HepG2 (cell line): ENCODE results near the gene RASSF4. TPM values are rescaled to one million over a fixed set of nuclear protein-coding genes. Genes with fewer than 3 reads are reported as not detected.

Experiments
- CBX1 ChIP-seq: IDR thresholded peaks from one replicate; pipeline ENCODE4 v1.6.1; 2016; ENCODE audit warnings: antibody characterized with exemption, low read depth
- CEBPG ChIP-seq: IDR thresholded peaks from 2 replicates; pipeline ENCODE4 v1.6.1; 2016
- EP300 ChIP-seq, 3 experiments: sonication (generic) in 1 of 3; formaldehyde crosslinking in 1 of 3; IDR thresholded peaks; 2 replicates each; pipeline versions ENCODE4 v1.5.1 to v1.6.1; 2011 to 2020; ENCODE audit warnings: low read depth in 2 of 3, low read length in 2 of 3, borderline replicate concordance in 1 of 3, improper control_type of control experiment in 1 of 3, mild to moderate bottlenecking in 1 of 3, missing genetic modification reagents in 1 of 3, moderate library complexity in 1 of 3
- FLYWCH1 ChIP-seq: sonication (generic); formaldehyde crosslinking; IDR thresholded peaks from 2 replicates; pipeline ENCODE4 v1.8.1; 2023; ENCODE audit warnings: mild to moderate bottlenecking, missing genetic modification reagents
- HOXA3 ChIP-seq: sonication (generic); formaldehyde crosslinking; IDR thresholded peaks from 2 replicates; pipeline ENCODE4 v1.5.0; 2020; ENCODE audit warnings: missing genetic modification reagents
- KDM1A ChIP-seq: IDR thresholded peaks from 2 replicates; pipeline ENCODE4 v1.6.1; 2016; ENCODE audit warnings: missing compliant biosample characterization
- NRL ChIP-seq: sonication (generic); formaldehyde crosslinking; IDR thresholded peaks from 2 replicates; pipeline ENCODE4 v1.5.0; 2020; ENCODE audit warnings: missing genetic modification reagents, mild to moderate bottlenecking, moderate library complexity, borderline replicate concordance
- PRPF4 ChIP-seq: fragments of 200-400 bp; formaldehyde crosslinking; IDR thresholded peaks from 2 replicates; pipeline ENCODE4 v1.6.1; 2016; ENCODE audit warnings: low read length, low read depth; ENCODE audit not compliant: poor library complexity, severe bottlenecking
- SMAD9 ChIP-seq: sonication (generic); formaldehyde crosslinking; IDR thresholded peaks from 2 replicates; pipeline ENCODE4 v1.5.1; 2020; ENCODE audit warnings: mild to moderate bottlenecking, missing genetic modification reagents
- SRF ChIP-seq: IDR thresholded peaks from 2 replicates; pipeline ENCODE4 v1.6.1; 2011; ENCODE audit warnings: mild to moderate bottlenecking, low read depth, low read length, moderate library complexity
- ZFP36L2 ChIP-seq: sonication (generic); formaldehyde crosslinking; IDR thresholded peaks from 2 replicates; pipeline ENCODE4 v1.4.0; 2020; ENCODE audit warnings: missing genetic modification reagents
- ZNF17 ChIP-seq: sonication (generic); formaldehyde crosslinking; IDR thresholded peaks from 2 replicates; pipeline ENCODE4 v1.5.0; 2020; ENCODE audit warnings: mild to moderate bottlenecking, missing genetic modification reagents
- ZNF30 ChIP-seq: sonication (generic); formaldehyde crosslinking; IDR thresholded peaks from 2 replicates; pipeline ENCODE4 v1.5.0; 2020; ENCODE audit warnings: mild to moderate bottlenecking, missing genetic modification reagents
- ZNF33A ChIP-seq: sonication (generic); formaldehyde crosslinking; IDR thresholded peaks from 2 replicates; pipeline ENCODE4 v1.5.1; 2020; ENCODE audit warnings: missing genetic modification reagents, mild to moderate bottlenecking, moderate library complexity, borderline replicate concordance
- ZNF501 ChIP-seq: sonication (generic); formaldehyde crosslinking; IDR thresholded peaks from 2 replicates; pipeline ENCODE4 v1.5.1; 2020; ENCODE audit warnings: mild to moderate bottlenecking, moderate library complexity, missing genetic modification reagents
- ZNF558 ChIP-seq: sonication (generic); formaldehyde crosslinking; IDR thresholded peaks from 2 replicates; pipeline ENCODE4 v1.9.0; 2022; ENCODE audit warnings: mild to moderate bottlenecking, missing genetic modification reagents, borderline replicate concordance
- ZNF598 ChIP-seq: sonication (generic); formaldehyde crosslinking; IDR thresholded peaks from 2 replicates; pipeline ENCODE4 v1.5.1; 2020; ENCODE audit warnings: mild to moderate bottlenecking, missing genetic modification reagents, borderline replicate concordance
- ZNF607 ChIP-seq: sonication (generic); formaldehyde crosslinking; IDR thresholded peaks from 2 replicates; pipeline ENCODE4 v1.5.1; 2020; ENCODE audit warnings: missing genetic modification reagents, mild to moderate bottlenecking, borderline replicate concordance
- ZNF713 ChIP-seq: sonication (generic); formaldehyde crosslinking; IDR thresholded peaks from 2 replicates; pipeline ENCODE4 v1.4.0; 2020; ENCODE audit warnings: mild to moderate bottlenecking, missing genetic modification reagents
- polyA plus RNA-seq, 8 experiments: library from polyadenylated mRNA; depleted of rRNA in 3 of 8; stranded (reverse) in 7 of 8; unstranded in 1 of 8; fragments of >200 nt; fragmentation: Illumina TruSeq in 4 of 8; extraction: Trizol in 4 of 8; gene quantifications; 2 replicates each; pipeline versions ENCODE4 v1.2.1 to v1.2.3, GENCODE V29; 2011 to 2016; ENCODE audit warnings: low read depth in 4 of 8, missing spikeins in 1 of 8, mixed read lengths in 1 of 8; ENCODE audit not compliant: insufficient read depth in 1 of 8
- total RNA-seq, 5 experiments: library from RNA; depleted of rRNA; stranded (reverse); fragments of >200 nt; fragmentation: Illumina TruSeq; extraction: Trizol; gene quantifications; 2 replicates each; pipeline ENCODE4 v1.2.3, GENCODE V29; 2016; ENCODE audit warnings: low read depth in 1 of 5
- TF ChIP-seq, protein P1 (sequence below): sonication (generic); formaldehyde crosslinking; IDR thresholded peaks from 2 replicates; pipeline ENCODE4 v1.5.0; 2020; ENCODE audit warnings: missing genetic modification reagents, mild to moderate bottlenecking, borderline replicate concordance
- TF ChIP-seq, protein P2 (sequence below): sonication (generic); formaldehyde crosslinking; IDR thresholded peaks from 2 replicates; pipeline ENCODE4 v1.5.1; 2020; ENCODE audit warnings: mild to moderate bottlenecking, missing genetic modification reagents, borderline replicate concordance
- TF ChIP-seq, protein P3 (sequence below): sonication (generic); formaldehyde crosslinking; IDR thresholded peaks from 2 replicates; pipeline ENCODE4 v1.4.0; 2020; ENCODE audit warnings: missing genetic modification reagents

Gene RASSF4
- total and polyA plus RNA-seq, 2 of the 13 experiments (the other 11 are each of a cell fraction or from before 2014, with no cell fraction given) = 34.0 to 51.7 TPM

DNA sequence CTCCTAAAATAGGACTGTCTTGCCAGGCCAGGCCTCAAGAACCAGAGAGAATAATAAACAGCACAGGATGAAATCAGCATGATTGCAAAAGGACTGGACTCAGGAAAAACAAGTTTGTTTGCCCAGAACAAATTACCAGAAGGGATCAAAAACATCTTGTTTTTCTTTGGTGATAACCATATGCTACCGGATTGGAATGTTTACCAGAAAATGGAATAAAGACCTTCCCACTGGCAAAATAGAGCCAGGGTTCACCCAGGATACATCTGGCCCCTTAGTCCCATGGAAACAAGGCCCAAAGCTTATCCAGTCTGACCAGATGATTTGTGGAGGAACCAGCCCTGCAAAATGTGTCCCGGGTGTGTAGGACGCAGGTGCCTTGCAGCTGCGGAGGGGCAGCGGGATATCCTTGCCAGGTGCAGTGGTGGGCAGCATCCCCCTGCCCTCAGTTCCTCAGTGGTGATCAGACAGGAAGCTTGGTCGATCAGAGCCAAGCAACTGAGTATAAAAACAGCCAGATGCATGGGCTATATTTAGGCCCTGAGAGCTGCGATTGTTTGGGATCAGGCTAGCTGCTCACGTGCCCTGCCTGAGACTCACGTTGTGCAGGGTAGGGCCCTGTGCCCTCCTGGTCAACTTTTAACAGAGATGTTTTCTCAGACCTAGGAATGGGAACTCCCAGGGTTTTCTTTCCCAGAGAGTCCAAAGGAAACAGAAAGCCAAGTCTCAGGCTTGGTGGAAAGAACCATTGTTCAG is 36.5 kb downstream of the RASSF4 start (continued):
- TF ChIP-seq HOXA3 (CRISPR knock-in tag) (peak; percentile 13; the same call in 1 of the 2 replicates), NRL (CRISPR knock-in tag) (peak; percentile 62; the same call in 1 of the 2 replicates), ZNF598 (CRISPR knock-in tag) (no peak), ZNF713 (no peak), SMAD9 (no peak), ZNF607 (CRISPR knock-in tag) (peak; percentile 84; the same call in 1 of the 2 replicates), ZNF558 (CRISPR knock-in tag) (no peak), SRF (no peak), ZNF30 (no peak), ZFP36L2 (CRISPR knock-in tag) (no peak), FLYWCH1 (no peak), ZNF33A (no peak), CBX1 (no peak), CEBPG (peak; percentile 90), ZNF17 (CRISPR knock-in tag) (no peak), ZNF501 (CRISPR knock-in tag) (peak; percentile 84), PRPF4 (no peak), EP300 (IDR thresholded peaks at IDR 0.05; ENCODE audit: low read depth in 2 of 2, low read length in 2 of 2) (peak in 1 of 2 experiments; percentile 98; a peak in 2 of 4 replicates), EP300 (CRISPR knock-in tag; IDR thresholded peaks at IDR 0.05; ENCODE audit: borderline replicate concordance) (peak; percentile 98), KDM1A (CRISPR knock-in tag) (no peak)
- TF ChIP-seq, protein P1, sequence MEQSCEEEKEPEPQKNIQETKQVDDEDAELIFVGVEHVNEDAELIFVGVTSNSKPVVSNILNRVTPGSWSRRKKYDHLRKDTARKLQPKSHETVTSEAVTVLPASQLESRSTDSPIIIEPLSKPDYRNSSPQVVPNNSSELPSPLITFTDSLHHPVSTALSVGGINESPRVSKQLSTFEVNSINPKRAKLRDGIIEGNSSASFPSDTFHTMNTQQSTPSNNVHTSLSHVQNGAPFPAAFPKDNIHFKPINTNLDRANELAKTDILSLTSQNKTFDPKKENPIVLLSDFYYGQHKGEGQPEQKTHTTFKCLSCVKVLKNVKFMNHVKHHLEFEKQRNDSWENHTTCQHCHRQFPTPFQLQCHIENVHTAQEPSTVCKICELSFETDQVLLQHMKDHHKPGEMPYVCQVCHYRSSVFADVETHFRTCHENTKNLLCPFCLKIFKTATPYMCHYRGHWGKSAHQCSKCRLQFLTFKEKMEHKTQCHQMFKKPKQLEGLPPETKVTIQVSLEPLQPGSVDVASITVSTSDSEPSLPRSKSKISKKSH (CRISPR knock-in tag) = no peak
- TF ChIP-seq, protein P2, sequence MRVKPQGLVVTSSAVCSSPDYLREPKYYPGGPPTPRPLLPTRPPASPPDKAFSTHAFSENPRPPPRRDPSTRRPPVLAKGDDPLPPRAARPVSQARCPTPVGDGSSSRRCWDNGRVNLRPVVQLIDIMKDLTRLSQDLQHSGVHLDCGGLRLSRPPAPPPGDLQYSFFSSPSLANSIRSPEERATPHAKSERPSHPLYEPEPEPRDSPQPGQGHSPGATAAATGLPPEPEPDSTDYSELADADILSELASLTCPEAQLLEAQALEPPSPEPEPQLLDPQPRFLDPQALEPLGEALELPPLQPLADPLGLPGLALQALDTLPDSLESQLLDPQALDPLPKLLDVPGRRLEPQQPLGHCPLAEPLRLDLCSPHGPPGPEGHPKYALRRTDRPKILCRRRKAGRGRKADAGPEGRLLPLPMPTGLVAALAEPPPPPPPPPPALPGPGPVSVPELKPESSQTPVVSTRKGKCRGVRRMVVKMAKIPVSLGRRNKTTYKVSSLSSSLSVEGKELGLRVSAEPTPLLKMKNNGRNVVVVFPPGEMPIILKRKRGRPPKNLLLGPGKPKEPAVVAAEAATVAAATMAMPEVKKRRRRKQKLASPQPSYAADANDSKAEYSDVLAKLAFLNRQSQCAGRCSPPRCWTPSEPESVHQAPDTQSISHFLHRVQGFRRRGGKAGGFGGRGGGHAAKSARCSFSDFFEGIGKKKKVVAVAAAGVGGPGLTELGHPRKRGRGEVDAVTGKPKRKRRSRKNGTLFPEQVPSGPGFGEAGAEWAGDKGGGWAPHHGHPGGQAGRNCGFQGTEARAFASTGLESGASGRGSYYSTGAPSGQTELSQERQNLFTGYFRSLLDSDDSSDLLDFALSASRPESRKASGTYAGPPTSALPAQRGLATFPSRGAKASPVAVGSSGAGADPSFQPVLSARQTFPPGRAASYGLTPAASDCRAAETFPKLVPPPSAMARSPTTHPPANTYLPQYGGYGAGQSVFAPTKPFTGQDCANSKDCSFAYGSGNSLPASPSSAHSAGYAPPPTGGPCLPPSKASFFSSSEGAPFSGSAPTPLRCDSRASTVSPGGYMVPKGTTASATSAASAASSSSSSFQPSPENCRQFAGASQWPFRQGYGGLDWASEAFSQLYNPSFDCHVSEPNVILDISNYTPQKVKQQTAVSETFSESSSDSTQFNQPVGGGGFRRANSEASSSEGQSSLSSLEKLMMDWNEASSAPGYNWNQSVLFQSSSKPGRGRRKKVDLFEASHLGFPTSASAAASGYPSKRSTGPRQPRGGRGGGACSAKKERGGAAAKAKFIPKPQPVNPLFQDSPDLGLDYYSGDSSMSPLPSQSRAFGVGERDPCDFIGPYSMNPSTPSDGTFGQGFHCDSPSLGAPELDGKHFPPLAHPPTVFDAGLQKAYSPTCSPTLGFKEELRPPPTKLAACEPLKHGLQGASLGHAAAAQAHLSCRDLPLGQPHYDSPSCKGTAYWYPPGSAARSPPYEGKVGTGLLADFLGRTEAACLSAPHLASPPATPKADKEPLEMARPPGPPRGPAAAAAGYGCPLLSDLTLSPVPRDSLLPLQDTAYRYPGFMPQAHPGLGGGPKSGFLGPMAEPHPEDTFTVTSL = peak; percentile 74; the same call in 1 of the 2 replicates
- TF ChIP-seq, protein P3, sequence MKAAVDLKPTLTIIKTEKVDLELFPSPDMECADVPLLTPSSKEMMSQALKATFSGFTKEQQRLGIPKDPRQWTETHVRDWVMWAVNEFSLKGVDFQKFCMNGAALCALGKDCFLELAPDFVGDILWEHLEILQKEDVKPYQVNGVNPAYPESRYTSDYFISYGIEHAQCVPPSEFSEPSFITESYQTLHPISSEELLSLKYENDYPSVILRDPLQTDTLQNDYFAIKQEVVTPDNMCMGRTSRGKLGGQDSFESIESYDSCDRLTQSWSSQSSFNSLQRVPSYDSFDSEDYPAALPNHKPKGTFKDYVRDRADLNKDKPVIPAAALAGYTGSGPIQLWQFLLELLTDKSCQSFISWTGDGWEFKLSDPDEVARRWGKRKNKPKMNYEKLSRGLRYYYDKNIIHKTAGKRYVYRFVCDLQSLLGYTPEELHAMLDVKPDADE = no peak
